T-helper 17 cell (primary cell): ENCODE measurements around the gene BCO2. TPM values are rescaled to one million over a fixed set of nuclear protein-coding genes. Genes with fewer than 3 reads are reported as not detected.
"Not testable (repeated sequence)": the region's sequence is repeated elsewhere in the genome, so short reads cannot be mapped to it uniquely, and the experiment has no call there.

Experiments
- ATAC-seq: fragments of 150-1000 bp; cut with Tn5 transposase; 2 replicates; pipeline ENCODE4 v1.10.0; 2021; ENCODE audit warnings: mild to moderate bottlenecking, moderate library complexity
- DNase-seq, 3 donors: peaks; one replicate each; pipeline versions ENCODE4 v3.0.0 to v3.0.0-alpha.2; 2020 to 2021
- H3K9me3 ChIP-seq: one replicate; pipeline ENCODE4 v1.7.0; 2013; ENCODE audit warnings: low read length, mild to moderate bottlenecking; ENCODE audit not compliant: control insufficient read depth, poor library complexity, severe bottlenecking
- H3K27ac Mint-ChIP-seq: one replicate; pipeline ENCODE4 v1.8.0; 2022; ENCODE audit warnings: mild to moderate bottlenecking, moderate library complexity, mixed read lengths
- H3K27me3 Mint-ChIP-seq: one replicate; pipeline ENCODE4 v1.8.0; 2022; ENCODE audit warnings: mixed read lengths
- H3K36me3 Mint-ChIP-seq: one replicate; pipeline ENCODE4 v1.8.0; 2022; ENCODE audit warnings: low read depth, mixed read lengths
- H3K4me1 Mint-ChIP-seq: one replicate; pipeline ENCODE4 v1.8.0; 2022; ENCODE audit warnings: mild to moderate bottlenecking, mixed read lengths
- H3K4me3 Mint-ChIP-seq: one replicate; pipeline ENCODE4 v1.8.0; 2022; ENCODE audit warnings: mild to moderate bottlenecking, moderate library complexity, mixed read lengths
- total RNA-seq, 4 donors: library from RNA in 2 of 4; stranded (reverse) in 2 of 4; gene quantifications; one replicate each; pipeline ENCODE4 v1.2.3 and lab custom pipeline; 2022 to 2026

The BCO2 gene
- total RNA-seq, 2 donors from 2014 or later, result 2.5 to 2.7 TPM

- Mint-ChIP-seq H3K4me3 (no peak overlapping the region), H3K4me1 (peaks cover 9% of the 10 kb centered on the region), H3K27me3 (peaks cover 18% of the 10 kb centered on the region), H3K36me3 (peaks cover 9% of the 10 kb centered on the region), H3K27ac (no peak overlapping the region)
- no peak for ATAC-seq
- H3K9me3 ChIP-seq, result no peaks in the 10 kb centered on the region
- no peak for DNase-seq
These were observed 15.0 kb upstream of the BCO2 start for GRCh38 chr11:112160091-112160848.

- H3K36me3 Mint-ChIP-seq, result peaks cover 9% of the 10 kb centered on the region
- no peaks in the 10 kb centered on the region for H3K9me3 ChIP-seq
- no peak overlapping the region for H3K27ac Mint-ChIP-seq
- no peak for ATAC-seq
- peaks cover 18% of the 10 kb centered on the region for H3K27me3 Mint-ChIP-seq
- H3K4me3 Mint-ChIP-seq, result no peak overlapping the region
- H3K4me1 Mint-ChIP-seq, result peaks cover 9% of the 10 kb centered on the region
- no peak for DNase-seq
These were observed 14.3 kb upstream of the BCO2 start for GRCh38 chr11:112161012-112161411.

GRCh38 chr11:112162200-112162599 lies 13.1 kb upstream of the BCO2 start:
- not testable (repeated sequence) for H3K9me3 ChIP-seq, H3K27ac Mint-ChIP-seq, ATAC-seq, DNase-seq, H3K4me1 Mint-ChIP-seq, H3K4me3 Mint-ChIP-seq, H3K36me3 Mint-ChIP-seq
- peaks cover 26% of the 10 kb centered on the region for H3K27me3 Mint-ChIP-seq

GRCh38 chr11:112162761-112163546 lies 12.4 kb upstream of the BCO2 start:
- Mint-ChIP-seq H3K27ac (no peak overlapping the region), H3K36me3 (peaks cover 13% of the 10 kb centered on the region), H3K4me3 (no peak overlapping the region), H3K4me1 (peaks cover 13% of the 10 kb centered on the region), H3K27me3 (peaks cover 30% of the 10 kb centered on the region)
- no peak for DNase-seq
- H3K9me3 ChIP-seq, result no peaks in the 10 kb centered on the region
- ATAC-seq, result no peak

- Mint-ChIP-seq H3K27ac (no peak within 1 kb of the TSS), H3K36me3 (peaks cover 13% of the 10 kb centered on the region), H3K4me1 (peaks cover 13% of the 10 kb centered on the region), H3K4me3 (no peak within 1 kb of the TSS), H3K27me3 (peaks cover 30% of the 10 kb centered on the region)
- ATAC-seq (no peak), DNase-seq (no peak)
- no peaks in the 10 kb centered on the region for H3K9me3 ChIP-seq
These were observed 11.2 kb upstream of the BCO2 start, which contains the start of gene IL18 for GRCh38 chr11:112163875-112164685. TSS of gene IL18 (minus strand) at chr11:112164094. CDS start at chr11:112155053, 9,041 bp downstream.

GRCh38 chr11:112165049-112165448 lies 10.3 kb upstream of the BCO2 start:
- Mint-ChIP-seq H3K4me3 (no peak overlapping the region), H3K27ac (no peak overlapping the region), H3K36me3 (peaks cover 11% of the 10 kb centered on the region), H3K4me1 (peaks cover 11% of the 10 kb centered on the region), H3K27me3 (peaks cover 25% of the 10 kb centered on the region)
- H3K9me3 ChIP-seq, result no peaks in the 10 kb centered on the region
- DNase-seq, result no peak
- no peak for ATAC-seq

- Mint-ChIP-seq H3K4me3 (no peak overlapping the region), H3K27me3 (peaks cover 21% of the 10 kb centered on the region), H3K36me3 (peaks cover 7% of the 10 kb centered on the region), H3K27ac (no peak overlapping the region), H3K4me1 (peaks cover 7% of the 10 kb centered on the region)
- H3K9me3 ChIP-seq, result no peaks in the 10 kb centered on the region
- ATAC-seq (no peak), DNase-seq (no peak)
These were observed 8.8 kb upstream of the BCO2 start for GRCh38 chr11:112166562-112166961.

- Mint-ChIP-seq H3K4me3 (no peak within 1 kb of the TSS), H3K27ac (no peak within 1 kb of the TSS), H3K36me3 (peaks cover 6% of the 10 kb centered on the region), H3K27me3 (peaks cover 21% of the 10 kb centered on the region), H3K4me1 (peaks cover 7% of the 10 kb centered on the region)
- H3K9me3 ChIP-seq, result no peaks in the 10 kb centered on the region
- DNase-seq (no peak), ATAC-seq (no peak)
These were observed 8.2 kb upstream of the BCO2 start, which contains the start of gene TEX12 for GRCh38 chr11:112167145-112167544. TSS of gene TEX12 (plus strand) at chr11:112167372. CDS start at chr11:112169269, 1,897 bp downstream.

GRCh38 chr11:112172362-112172994 lies 2.8 kb upstream of the BCO2 start:
- Mint-ChIP-seq H3K27me3 (peaks cover 26% of the 10 kb centered on the region), H3K36me3 (peaks cover 2% of the 10 kb centered on the region), H3K4me1 (peaks cover 14% of the 10 kb centered on the region), H3K4me3 (no peak overlapping the region), H3K27ac (no peak overlapping the region)
- DNase-seq, result no peak
- ATAC-seq, result no peak
- no peaks in the 10 kb centered on the region for H3K9me3 ChIP-seq

GRCh38 chr11:112173152-112173551 lies 2.2 kb upstream of the BCO2 start:
- ATAC-seq, result no peak
- Mint-ChIP-seq H3K27ac (no peak overlapping the region), H3K36me3 (no peaks in the 10 kb centered on the region), H3K4me1 (peaks cover 10% of the 10 kb centered on the region), H3K27me3 (peaks cover 23% of the 10 kb centered on the region), H3K4me3 (no peak overlapping the region)
- H3K9me3 ChIP-seq, result no peaks in the 10 kb centered on the region
- no peak for DNase-seq

GRCh38 chr11:112175599-112175952 lies 264 bp downstream of the BCO2 start:
- Mint-ChIP-seq H3K27me3 (peaks cover 30% of the 10 kb centered on the region), H3K4me3 (peak overlapping the region; percentile 77), H3K36me3 (no peaks in the 10 kb centered on the region), H3K4me1 (peaks cover 10% of the 10 kb centered on the region), H3K27ac (peak overlapping the region; percentile 80)
- no peak for DNase-seq
- ATAC-seq, result no peak
- no peaks in the 10 kb centered on the region for H3K9me3 ChIP-seq

- H3K27ac Mint-ChIP-seq, result peak overlapping the region; percentile 80
- H3K27me3 Mint-ChIP-seq, result peaks cover 30% of the 10 kb centered on the region
- H3K4me3 Mint-ChIP-seq, result no peak overlapping the region
- H3K9me3 ChIP-seq, result no peaks in the 10 kb centered on the region
- DNase-seq, result no peak
- peaks cover 10% of the 10 kb centered on the region for H3K4me1 Mint-ChIP-seq
- ATAC-seq, result no peak
- H3K36me3 Mint-ChIP-seq, result no peaks in the 10 kb centered on the region
These were observed 765 bp downstream of the BCO2 start for GRCh38 chr11:112176077-112176476.
